ENCODE measurements around the gene C11orf24. TPM values are rescaled to one million over a fixed set of nuclear protein-coding genes. Genes with fewer than 3 reads are reported as not detected.
A peak's percentile ranks its signal among the peaks of the same experiment; 100 is the strongest.

Gene C11orf24
- total RNA-seq, 1 experiment from 2014 or later, result 37.8 TPM

DNA sequence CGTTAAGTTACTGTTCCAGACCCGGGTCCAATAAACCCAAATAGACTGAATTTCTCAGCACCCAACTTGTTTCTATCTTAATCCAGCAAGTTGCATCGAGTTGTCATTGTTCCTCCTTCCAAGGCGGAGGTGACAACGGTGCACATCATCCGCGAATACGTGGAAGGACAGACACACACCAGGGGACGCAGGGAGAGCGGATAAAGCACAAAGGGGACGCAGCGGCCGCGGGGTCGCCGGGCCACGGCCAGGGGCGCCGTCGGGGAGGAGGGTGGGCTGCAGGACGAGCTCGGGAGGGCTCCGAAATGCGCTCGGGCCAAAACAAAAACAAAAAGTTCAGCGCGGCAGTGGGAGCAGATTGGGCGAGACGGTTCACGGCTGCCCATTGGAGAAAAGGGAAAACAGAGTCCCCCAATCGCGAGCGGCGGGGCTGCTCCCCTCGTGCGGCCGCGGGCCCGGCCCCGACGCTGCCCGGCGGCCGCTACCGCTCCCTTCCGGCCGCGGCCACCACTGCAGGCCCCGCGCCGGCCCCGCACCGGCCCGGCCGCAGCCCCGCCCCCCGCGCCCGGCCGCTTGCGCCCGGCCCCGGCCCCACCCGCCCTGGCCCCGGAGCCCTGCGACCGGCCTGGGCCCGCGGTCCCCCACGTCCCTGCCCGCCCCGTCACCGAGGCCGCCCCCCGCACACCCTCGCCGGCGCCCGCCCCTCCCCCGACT lies 59.2 kb downstream of the C11orf24 start:
- H3K79me2 ChIP-seq (ENCODE audit: insufficient read depth, low read length), result peaks cover 49% of the 10 kb centered on the region
- CTCF ChIA-PET, result interaction anchor here (1.1 kb wide), 1 partner anchor 203 kb away, joined by 4 read pairs; the partner anchor contains the start of gene ALDH3B1
- H3K9me2 ChIP-seq (ENCODE audit: insufficient read depth), result no peaks in the 10 kb centered on the region
- H3K27me3 ChIP-seq (ENCODE audit: insufficient read depth, low read length), result no peaks in the 10 kb centered on the region
- H3K4me2 ChIP-seq (ENCODE audit: low read length), result peak overlapping the region; percentile 99
- H3K9ac ChIP-seq (ENCODE audit: low read length), result peak overlapping the region; percentile 75
- intact Hi-C loops (cut with micrococcal nuclease), result no loop called here
- peaks cover 8 to 38% of the 10 kb centered on the region in 2 experiments; a peak in 3 of 4 replicates for H3K4me1 ChIP-seq (ENCODE audit: control insufficient read depth in 1 of 2, insufficient read depth in 2 of 2, low read length in 2 of 2)
- H3K36me3 ChIP-seq (ENCODE audit: control insufficient read depth in 1 of 2, insufficient read depth in 2 of 2, low read length in 2 of 2), result no peaks in the 10 kb centered on the region
- H3K9me3 ChIP-seq (ENCODE audit: control insufficient read depth in 1 of 2, insufficient read depth in 1 of 2, low read depth in 1 of 2, low read length in 2 of 2), result no peaks in the 10 kb centered on the region
- TF ChIP-seq, protein P1, sequence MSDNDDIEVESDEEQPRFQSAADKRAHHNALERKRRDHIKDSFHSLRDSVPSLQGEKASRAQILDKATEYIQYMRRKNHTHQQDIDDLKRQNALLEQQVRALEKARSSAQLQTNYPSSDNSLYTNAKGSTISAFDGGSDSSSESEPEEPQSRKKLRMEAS (IDR thresholded peaks at IDR 0.05), result peak; percentile 35
- no peak for TF ChIP-seq YY1 (IDR thresholded peaks at IDR 0.05; ENCODE audit: extremely low read depth, insufficient replicate concordance, low read depth, low read length)
- TF ChIP-seq, protein P2, sequence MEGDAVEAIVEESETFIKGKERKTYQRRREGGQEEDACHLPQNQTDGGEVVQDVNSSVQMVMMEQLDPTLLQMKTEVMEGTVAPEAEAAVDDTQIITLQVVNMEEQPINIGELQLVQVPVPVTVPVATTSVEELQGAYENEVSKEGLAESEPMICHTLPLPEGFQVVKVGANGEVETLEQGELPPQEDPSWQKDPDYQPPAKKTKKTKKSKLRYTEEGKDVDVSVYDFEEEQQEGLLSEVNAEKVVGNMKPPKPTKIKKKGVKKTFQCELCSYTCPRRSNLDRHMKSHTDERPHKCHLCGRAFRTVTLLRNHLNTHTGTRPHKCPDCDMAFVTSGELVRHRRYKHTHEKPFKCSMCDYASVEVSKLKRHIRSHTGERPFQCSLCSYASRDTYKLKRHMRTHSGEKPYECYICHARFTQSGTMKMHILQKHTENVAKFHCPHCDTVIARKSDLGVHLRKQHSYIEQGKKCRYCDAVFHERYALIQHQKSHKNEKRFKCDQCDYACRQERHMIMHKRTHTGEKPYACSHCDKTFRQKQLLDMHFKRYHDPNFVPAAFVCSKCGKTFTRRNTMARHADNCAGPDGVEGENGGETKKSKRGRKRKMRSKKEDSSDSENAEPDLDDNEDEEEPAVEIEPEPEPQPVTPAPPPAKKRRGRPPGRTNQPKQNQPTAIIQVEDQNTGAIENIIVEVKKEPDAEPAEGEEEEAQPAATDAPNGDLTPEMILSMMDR (IDR thresholded peaks at IDR 0.05 in 2 of 3, conservative IDR thresholded peaks at IDR 0.05 in 1 of 3; ENCODE audit: borderline replicate concordance in 1 of 3, insufficient read depth in 1 of 3, low read depth in 2 of 3, low read length in 2 of 3), result peak in 1 of 3 experiments; percentile 12; a peak in 1 of 6 replicates
- TF ChIP-seq SIN3A (IDR thresholded peaks at IDR 0.05; ENCODE audit: low read depth), result no peak
- no peak for TF ChIP-seq EGR1 (IDR thresholded peaks at IDR 0.05; ENCODE audit: low read depth)
- RAD21 ChIA-PET (ENCODE audit: low non-redundant PET in 1 of 2, low total read pairs in 2 of 2, uncharacterized antibody in 2 of 2, unreplicated experiment in 2 of 2), result no interaction called here
- DNase-seq (ENCODE audit: low read depth, low spot score) (peak; percentile 37), ATAC-seq (peak; percentile 82)
- H4K20me1 ChIP-seq (ENCODE audit: insufficient read depth), result peaks cover 9% of the 10 kb centered on the region; the same call in 1 of the 2 replicates
- peak overlapping the region; percentile 65 to 92 for H3K4me3 ChIP-seq (replicated peaks in 1 of 2; ENCODE audit: low read depth in 1 of 2, low read length in 2 of 2)
- H2AFZ ChIP-seq (ENCODE audit: low read depth, low read length, poor library complexity, severe bottlenecking), result no peak overlapping the region
- POLR2A ChIA-PET, result no interaction called here
- BruUV-seq (replicated peaks), result no TSS peak
- H3K27ac ChIP-seq (ENCODE audit: low read depth, low read length), result peak overlapping the region; percentile 99
